ENCODE data around the gene BCR. TPM values are rescaled to one million over a fixed set of nuclear protein-coding genes. Genes with fewer than 3 reads are reported as not detected.

The BCR gene
- total RNA-seq, 2 experiments from 2014 or later: 30.4 to 32.0 TPM

DNA sequence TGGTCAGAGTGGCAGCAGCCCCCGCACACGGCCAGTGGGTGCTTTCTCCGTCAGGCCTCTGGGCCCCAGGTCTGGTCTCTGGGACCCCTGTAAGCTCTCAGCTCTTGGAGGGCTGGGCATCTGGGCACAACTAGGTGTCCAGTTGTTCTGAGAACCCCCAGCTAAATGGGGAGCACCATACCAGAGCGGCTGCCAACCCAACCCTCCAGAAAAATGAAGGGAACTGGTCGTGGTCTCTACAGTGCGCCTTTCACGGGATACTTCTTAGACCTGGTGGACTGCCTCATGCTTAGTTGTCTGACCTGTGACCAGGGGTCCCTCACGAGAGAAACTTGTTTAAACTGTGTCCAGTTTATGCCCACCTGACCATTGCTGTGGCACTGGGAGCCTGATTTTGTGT lies 104.9 kb downstream of the BCR start:
- Mint-ChIP-seq H3K27me3 (no peaks in the 10 kb centered on the region), H3K36me3 (ENCODE audit: low read depth) (peaks cover 5% of the 10 kb centered on the region), H3K27ac (no peak overlapping the region), H3K9me3 (no peaks in the 10 kb centered on the region), H3K4me1 (ENCODE audit: low read depth) (peaks cover 15% of the 10 kb centered on the region), H3K4me3 (no peak overlapping the region)
- intact Hi-C loops (cut with micrococcal nuclease): loop anchor here (10.0 kb wide), 1 partner anchor 330 kb away; no protein-coding TSS in a partner anchor
- ATAC-seq (no peak), DNase-seq (no peak)
- CTCF ChIA-PET: interaction anchor here (10.2 kb wide), 1 partner anchor 108 kb away, joined by 237 read pairs; the partner anchor contains the start of gene BCR
- TF ChIP-seq, protein P1, sequence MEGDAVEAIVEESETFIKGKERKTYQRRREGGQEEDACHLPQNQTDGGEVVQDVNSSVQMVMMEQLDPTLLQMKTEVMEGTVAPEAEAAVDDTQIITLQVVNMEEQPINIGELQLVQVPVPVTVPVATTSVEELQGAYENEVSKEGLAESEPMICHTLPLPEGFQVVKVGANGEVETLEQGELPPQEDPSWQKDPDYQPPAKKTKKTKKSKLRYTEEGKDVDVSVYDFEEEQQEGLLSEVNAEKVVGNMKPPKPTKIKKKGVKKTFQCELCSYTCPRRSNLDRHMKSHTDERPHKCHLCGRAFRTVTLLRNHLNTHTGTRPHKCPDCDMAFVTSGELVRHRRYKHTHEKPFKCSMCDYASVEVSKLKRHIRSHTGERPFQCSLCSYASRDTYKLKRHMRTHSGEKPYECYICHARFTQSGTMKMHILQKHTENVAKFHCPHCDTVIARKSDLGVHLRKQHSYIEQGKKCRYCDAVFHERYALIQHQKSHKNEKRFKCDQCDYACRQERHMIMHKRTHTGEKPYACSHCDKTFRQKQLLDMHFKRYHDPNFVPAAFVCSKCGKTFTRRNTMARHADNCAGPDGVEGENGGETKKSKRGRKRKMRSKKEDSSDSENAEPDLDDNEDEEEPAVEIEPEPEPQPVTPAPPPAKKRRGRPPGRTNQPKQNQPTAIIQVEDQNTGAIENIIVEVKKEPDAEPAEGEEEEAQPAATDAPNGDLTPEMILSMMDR (IDR thresholded peaks at IDR 0.05): no peak
- POLR2A ChIA-PET: no interaction called here

DNA sequence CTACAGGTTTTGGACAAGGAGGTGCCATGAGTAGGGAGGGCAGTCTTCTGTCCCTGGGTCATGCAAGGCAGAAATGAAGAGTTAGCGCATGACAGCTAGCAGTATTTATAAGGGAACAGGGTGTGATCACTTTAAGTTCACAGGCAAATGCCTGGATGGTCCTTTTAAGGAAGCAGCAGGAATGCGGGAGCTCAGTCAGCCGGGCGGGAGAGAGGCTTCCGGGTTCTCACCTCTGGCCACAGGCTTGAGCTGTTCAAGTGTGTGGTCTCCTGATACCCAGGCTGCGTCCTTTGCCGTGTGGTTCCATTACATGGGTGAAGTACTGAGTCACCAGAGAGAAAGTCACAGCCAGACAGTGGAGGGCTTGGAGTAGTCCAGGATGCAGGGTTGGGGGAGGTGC lies 105.4 kb downstream of the BCR start:
- DNase-seq: no peak
- no peak overlapping the region for H3K27ac Mint-ChIP-seq

DNA sequence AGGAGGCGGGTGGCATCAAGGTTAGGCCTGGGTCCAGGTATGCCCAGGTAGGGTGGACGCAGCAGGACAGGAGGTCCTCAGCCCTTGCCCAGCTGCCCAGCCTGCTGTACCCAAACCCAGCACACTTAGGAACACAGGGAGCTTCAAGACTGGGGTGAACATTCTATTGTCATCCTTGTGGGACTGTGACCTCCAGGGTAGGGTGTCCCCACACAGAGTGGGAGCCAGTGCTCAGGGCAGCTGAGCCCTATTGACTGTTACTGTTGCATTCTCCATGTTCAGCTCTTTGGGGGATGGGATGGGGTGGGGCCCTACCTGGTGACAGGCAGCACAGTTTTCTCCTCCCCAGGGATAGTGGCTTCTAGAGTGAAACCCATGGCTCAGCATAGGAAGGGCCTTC lies 106.0 kb downstream of the BCR start:
- ChIA-PET CTCF (interaction anchor here (10.2 kb wide), 1 partner anchor 109 kb away, joined by 237 read pairs; the partner anchor contains the start of gene BCR), POLR2A (no interaction called here)
- H3K4me1 Mint-ChIP-seq (ENCODE audit: low read depth): peaks cover 5% of the 10 kb centered on the region
- no peaks in the 10 kb centered on the region for H3K27me3 Mint-ChIP-seq
- H3K9me3 Mint-ChIP-seq: no peaks in the 10 kb centered on the region
- TF ChIP-seq, protein P1 (IDR thresholded peaks at IDR 0.05): no peak
- H3K4me3 Mint-ChIP-seq: no peak overlapping the region
- DNase-seq (no peak), ATAC-seq (no peak)
- intact Hi-C loops (cut with micrococcal nuclease): loop anchor here (10.0 kb wide), 1 partner anchor 331 kb away; no protein-coding TSS in a partner anchor
- H3K27ac Mint-ChIP-seq: no peak overlapping the region
- peaks cover 9% of the 10 kb centered on the region for H3K36me3 Mint-ChIP-seq (ENCODE audit: low read depth)

More for the DNA sequence above, 105.4 kb downstream of the BCR start:
- peaks cover 10% of the 10 kb centered on the region for H3K4me1 Mint-ChIP-seq (ENCODE audit: low read depth)
- intact Hi-C loops (cut with micrococcal nuclease): loop anchor here (10.0 kb wide), 1 partner anchor 331 kb away; no protein-coding TSS in a partner anchor
- ATAC-seq: no peak
- TF ChIP-seq, protein P1 (IDR thresholded peaks at IDR 0.05): no peak
- H3K9me3 Mint-ChIP-seq: no peaks in the 10 kb centered on the region
- ChIA-PET POLR2A (no interaction called here), CTCF (interaction anchor here (10.2 kb wide), 1 partner anchor 109 kb away, joined by 237 read pairs; the partner anchor contains the start of gene BCR)
- peaks cover 9% of the 10 kb centered on the region for H3K36me3 Mint-ChIP-seq (ENCODE audit: low read depth)
- H3K27me3 Mint-ChIP-seq: no peaks in the 10 kb centered on the region
- H3K4me3 Mint-ChIP-seq: no peak overlapping the region

DNA sequence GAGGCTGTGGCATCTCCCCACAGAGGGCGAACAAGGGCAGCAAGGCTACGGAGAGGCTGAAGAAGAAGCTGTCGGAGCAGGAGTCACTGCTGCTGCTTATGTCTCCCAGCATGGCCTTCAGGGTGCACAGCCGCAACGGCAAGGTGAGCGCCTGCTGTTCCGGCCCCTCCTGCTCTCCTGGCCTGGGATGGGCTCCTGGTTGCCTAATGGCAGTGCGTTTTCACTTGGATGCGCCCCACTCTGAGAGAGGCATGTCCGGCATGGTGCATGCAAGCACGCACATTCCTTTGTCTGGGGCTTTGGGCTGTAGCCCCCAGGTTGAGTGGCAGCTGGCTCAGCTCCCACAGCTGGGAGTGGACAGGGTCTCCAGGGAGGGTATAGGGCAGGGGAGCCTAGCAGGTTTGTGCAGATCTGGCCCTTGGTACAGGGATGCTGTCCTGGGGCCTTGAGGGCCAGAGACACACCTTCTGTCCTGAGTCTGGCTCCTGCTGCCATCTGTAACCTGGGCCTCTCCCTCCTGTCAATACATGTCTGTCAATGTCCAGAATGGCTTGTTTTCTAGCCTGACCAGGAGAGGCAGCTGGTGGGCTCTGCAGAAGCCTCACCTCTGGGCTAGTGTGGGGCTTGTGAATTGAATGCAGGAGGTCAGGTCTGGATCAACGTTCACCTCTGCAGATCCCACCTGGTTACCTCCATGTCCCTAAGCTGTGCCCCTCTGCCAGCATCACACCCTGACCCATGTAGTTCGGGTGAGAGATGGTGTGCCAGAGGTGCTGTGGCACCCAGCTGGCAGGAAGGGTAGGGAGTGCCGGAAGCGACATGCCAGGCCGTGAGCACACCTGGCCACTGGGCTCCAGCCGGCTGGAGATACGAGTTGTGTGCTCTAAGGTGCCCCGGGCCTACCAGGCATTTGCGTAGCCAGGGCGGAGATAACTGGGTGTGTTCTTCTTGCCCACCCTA lies 107.1 kb downstream of the BCR start:
- ChIA-PET POLR2A (no interaction called here), CTCF (interaction anchor here (0.8 to 10.2 kb wide), 2 partner anchors 99 to 110 kb away, joined by 3 to 237 read pairs; partner anchors contain the start of gene BCR)
- intact Hi-C loops (cut with micrococcal nuclease): loop anchor here (10.0 kb wide), 1 partner anchor 333 kb away; no protein-coding TSS in a partner anchor
- H3K36me3 Mint-ChIP-seq (ENCODE audit: low read depth): peaks cover 13% of the 10 kb centered on the region
- TF ChIP-seq, protein P1 (IDR thresholded peaks at IDR 0.05): no peak
- H3K27me3 Mint-ChIP-seq: no peaks in the 10 kb centered on the region
- no peak overlapping the region for H3K27ac Mint-ChIP-seq
- H3K4me1 Mint-ChIP-seq (ENCODE audit: low read depth): no peaks in the 10 kb centered on the region
- ATAC-seq (no peak), DNase-seq (no peak)
- H3K9me3 Mint-ChIP-seq: no peaks in the 10 kb centered on the region
- H3K4me3 Mint-ChIP-seq: no peak overlapping the region

Data from activated CD8-positive, alpha-beta T cell treated with anti-CD3 and anti-CD28 coated beads for 36 hours (primary cell).